ENCODE data around the gene KIRREL2. TPM values are rescaled to one million over a fixed set of nuclear protein-coding genes. Genes with fewer than 3 reads are reported as not detected.

KIRREL2 gene
- total and polyA plus RNA-seq, 9 of the 15 experiments (the other 6 are each of a cell fraction or from before 2014, with no cell fraction given): 0.01 to 0.12 (median 0.09) TPM; not detected in 4

DNA sequence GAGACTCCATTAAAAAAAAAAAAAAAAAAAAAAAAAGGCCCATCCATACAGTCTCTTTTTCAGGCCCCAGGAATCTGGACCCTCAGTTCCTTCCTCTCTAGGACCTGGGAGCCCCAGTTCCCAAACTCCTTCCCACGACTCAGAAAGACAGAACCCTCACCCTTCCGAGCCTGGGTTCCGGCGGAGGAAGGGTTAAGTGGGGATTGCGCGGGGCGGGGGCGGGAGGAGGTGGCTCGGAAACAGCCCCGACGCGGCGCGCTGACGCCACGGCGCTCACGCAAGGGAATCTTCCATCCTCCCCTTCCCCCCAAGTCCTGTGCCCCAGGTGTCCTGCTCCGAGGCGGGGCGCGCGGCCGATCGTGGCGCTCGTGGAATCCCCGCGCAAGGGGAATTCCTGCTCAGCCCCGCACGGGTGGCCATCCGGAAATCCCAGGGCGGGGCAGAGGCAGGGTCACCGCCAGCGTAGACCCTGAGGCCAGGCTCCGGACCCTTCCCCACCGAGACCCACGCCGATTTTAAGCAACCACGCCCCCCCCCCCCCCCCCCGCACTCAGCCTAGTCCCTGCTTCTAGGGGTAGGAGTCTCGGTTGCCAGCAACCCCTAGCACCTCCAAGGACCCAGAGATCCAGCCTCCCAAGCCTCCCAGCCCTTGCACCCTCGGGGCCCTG is 43.0 kb downstream of the KIRREL2 start (continued):
- TF ChIP-seq, protein P1, sequence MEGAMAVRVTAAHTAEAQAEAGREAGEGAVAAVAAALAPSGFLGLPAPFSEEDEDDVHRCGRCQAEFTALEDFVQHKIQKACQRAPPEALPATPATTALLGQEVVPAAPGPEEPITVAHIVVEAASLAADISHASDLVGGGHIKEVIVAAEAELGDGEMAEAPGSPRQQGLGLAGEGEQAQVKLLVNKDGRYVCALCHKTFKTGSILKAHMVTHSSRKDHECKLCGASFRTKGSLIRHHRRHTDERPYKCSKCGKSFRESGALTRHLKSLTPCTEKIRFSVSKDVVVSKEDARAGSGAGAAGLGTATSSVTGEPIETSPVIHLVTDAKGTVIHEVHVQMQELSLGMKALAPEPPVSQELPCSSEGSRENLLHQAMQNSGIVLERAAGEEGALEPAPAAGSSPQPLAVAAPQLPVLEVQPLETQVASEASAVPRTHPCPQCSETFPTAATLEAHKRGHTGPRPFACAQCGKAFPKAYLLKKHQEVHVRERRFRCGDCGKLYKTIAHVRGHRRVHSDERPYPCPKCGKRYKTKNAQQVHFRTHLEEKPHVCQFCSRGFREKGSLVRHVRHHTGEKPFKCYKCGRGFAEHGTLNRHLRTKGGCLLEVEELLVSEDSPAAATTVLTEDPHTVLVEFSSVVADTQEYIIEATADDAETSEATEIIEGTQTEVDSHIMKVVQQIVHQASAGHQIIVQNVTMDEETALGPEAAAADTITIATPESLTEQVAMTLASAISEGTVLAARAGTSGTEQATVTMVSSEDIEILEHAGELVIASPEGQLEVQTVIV (CRISPR knock-in tag; IDR thresholded peaks at IDR 0.05; ENCODE audit: borderline replicate concordance): no peak
- TF ChIP-seq TRIM28 (IDR thresholded peaks at IDR 0.05) (no peak), PHTF2 (CRISPR knock-in tag; IDR thresholded peaks at IDR 0.05) (no peak), ZNF347 (CRISPR knock-in tag; IDR thresholded peaks at IDR 0.05; ENCODE audit: low read depth) (no peak), MED1 (CRISPR knock-in tag; IDR thresholded peaks at IDR 0.05; ENCODE audit: borderline replicate concordance) (no peak), ZNF3 (CRISPR knock-in tag; IDR thresholded peaks at IDR 0.05) (no peak), MCM7 (IDR thresholded peaks at IDR 0.05) (no peak), ASH1L (IDR thresholded peaks at IDR 0.05; ENCODE audit: borderline replicate concordance, low read depth, partially characterized antibody) (no peak), ZNF143 (CRISPR knock-in tag; IDR thresholded peaks at IDR 0.05) (no peak), ZNF764 (CRISPR knock-in tag; IDR thresholded peaks at IDR 0.05; ENCODE audit: low read depth) (no peak), ETV1 (tag; conservative IDR thresholded peaks at IDR 0.05; ENCODE audit: low read depth) (no peak), NCOA4 (IDR thresholded peaks at IDR 0.05; ENCODE audit: partially characterized antibody) (no peak), ZNF717 (CRISPR knock-in tag; IDR thresholded peaks at IDR 0.05) (no peak), DMBX1 (CRISPR knock-in tag; IDR thresholded peaks at IDR 0.05; ENCODE audit: borderline replicate concordance) (no peak)
- TF ChIP-seq, protein P2, sequence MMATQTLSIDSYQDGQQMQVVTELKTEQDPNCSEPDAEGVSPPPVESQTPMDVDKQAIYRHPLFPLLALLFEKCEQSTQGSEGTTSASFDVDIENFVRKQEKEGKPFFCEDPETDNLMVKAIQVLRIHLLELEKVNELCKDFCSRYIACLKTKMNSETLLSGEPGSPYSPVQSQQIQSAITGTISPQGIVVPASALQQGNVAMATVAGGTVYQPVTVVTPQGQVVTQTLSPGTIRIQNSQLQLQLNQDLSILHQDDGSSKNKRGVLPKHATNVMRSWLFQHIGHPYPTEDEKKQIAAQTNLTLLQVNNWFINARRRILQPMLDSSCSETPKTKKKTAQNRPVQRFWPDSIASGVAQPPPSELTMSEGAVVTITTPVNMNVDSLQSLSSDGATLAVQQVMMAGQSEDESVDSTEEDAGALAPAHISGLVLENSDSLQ (IDR thresholded peaks at IDR 0.05): 0 out of 2 replicates have a peak, but pooled peaks have one; percentile 13
- TF ChIP-seq, protein P3, sequence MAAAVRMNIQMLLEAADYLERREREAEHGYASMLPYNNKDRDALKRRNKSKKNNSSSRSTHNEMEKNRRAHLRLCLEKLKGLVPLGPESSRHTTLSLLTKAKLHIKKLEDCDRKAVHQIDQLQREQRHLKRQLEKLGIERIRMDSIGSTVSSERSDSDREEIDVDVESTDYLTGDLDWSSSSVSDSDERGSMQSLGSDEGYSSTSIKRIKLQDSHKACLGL (CRISPR knock-in tag; IDR thresholded peaks at IDR 0.05; ENCODE audit: borderline replicate concordance, poor library complexity, severe bottlenecking): no peak
- TF ChIP-seq, protein P4, sequence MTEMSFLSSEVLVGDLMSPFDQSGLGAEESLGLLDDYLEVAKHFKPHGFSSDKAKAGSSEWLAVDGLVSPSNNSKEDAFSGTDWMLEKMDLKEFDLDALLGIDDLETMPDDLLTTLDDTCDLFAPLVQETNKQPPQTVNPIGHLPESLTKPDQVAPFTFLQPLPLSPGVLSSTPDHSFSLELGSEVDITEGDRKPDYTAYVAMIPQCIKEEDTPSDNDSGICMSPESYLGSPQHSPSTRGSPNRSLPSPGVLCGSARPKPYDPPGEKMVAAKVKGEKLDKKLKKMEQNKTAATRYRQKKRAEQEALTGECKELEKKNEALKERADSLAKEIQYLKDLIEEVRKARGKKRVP (CRISPR knock-in tag; IDR thresholded peaks at IDR 0.05): no peak
- TF ChIP-seq, protein P5, sequence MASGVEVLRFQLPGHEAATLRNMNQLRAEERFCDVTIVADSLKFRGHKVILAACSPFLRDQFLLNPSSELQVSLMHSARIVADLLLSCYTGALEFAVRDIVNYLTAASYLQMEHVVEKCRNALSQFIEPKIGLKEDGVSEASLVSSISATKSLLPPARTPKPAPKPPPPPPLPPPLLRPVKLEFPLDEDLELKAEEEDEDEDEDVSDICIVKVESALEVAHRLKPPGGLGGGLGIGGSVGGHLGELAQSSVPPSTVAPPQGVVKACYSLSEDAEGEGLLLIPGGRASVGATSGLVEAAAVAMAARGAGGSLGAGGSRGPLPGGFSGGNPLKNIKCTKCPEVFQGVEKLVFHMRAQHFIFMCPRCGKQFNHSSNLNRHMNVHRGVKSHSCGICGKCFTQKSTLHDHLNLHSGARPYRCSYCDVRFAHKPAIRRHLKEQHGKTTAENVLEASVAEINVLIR (CRISPR knock-in tag; IDR thresholded peaks at IDR 0.05): peak; percentile 58; the same call in 1 of the 2 replicates
